H1 (cell line): ENCODE measurements around the gene PRR19. TPM values are rescaled to one million over a fixed set of nuclear protein-coding genes. Genes with fewer than 3 reads are reported as not detected.

Source experiments
- CTCF ChIA-PET: fragments of 300-600 bp; sonication (Branson Sonifier 250); formaldehyde crosslinking; loops from one replicate; lab custom pipeline; 2021; ENCODE audit not compliant: partially characterized antibody; lab: Charles Lee
- POLR2A ChIA-PET: fragments of 300-600 bp; sonication (Branson Sonifier 250); formaldehyde crosslinking; loops from one replicate; lab custom pipeline; 2021; ENCODE audit warnings: inconsistent platforms; ENCODE audit not compliant: partially characterized antibody; lab: Charles Lee
- DNase-seq, 2 experiments: peaks; one replicate each; pipeline versions ENCODE4 v3.0.0 to v3.0.0-alpha.2; 2010 to 2022; ENCODE audit warnings: low spot score in 2 of 2, low read depth in 1 of 2, mixed read lengths in 1 of 2
- FAIRE-seq: peaks from 2 replicates; lab custom pipeline; 2011; peaks lifted over from hg19 to GRCh38; lab: Jason Lieb, UNC
- H2AFZ ChIP-seq: 2 replicates; pipeline ENCODE4 v1.8.1; 2012; ENCODE audit warnings: low read length, inconsistent platforms
- H2AK5ac ChIP-seq: 2 replicates; pipeline ENCODE4 v1.6.1; 2013; ENCODE audit warnings: low read depth, low read length
- H2BK120ac ChIP-seq: replicated peaks from 2 replicates; pipeline ENCODE3; 2013; ENCODE audit warnings: low read depth, low read length, inconsistent platforms
- H2BK12ac ChIP-seq: 2 replicates; pipeline ENCODE4 v1.6.1; 2013; ENCODE audit warnings: low read depth, low read length
- H2BK15ac ChIP-seq: 2 replicates; pipeline ENCODE4 v1.6.1; 2013; ENCODE audit warnings: low read length
- H2BK20ac ChIP-seq: 2 replicates; pipeline ENCODE4 v1.6.1; 2013; ENCODE audit warnings: low read length
- H2BK5ac ChIP-seq: 2 replicates; pipeline ENCODE4 v1.6.1; 2013; ENCODE audit warnings: low read depth, low read length
- H3K14ac ChIP-seq: 2 replicates; pipeline ENCODE4 v1.6.1; 2013; ENCODE audit warnings: inconsistent platforms; ENCODE audit not compliant: insufficient read length
- H3K18ac ChIP-seq: 2 replicates; pipeline ENCODE4 v1.6.1; 2013; ENCODE audit warnings: low read length; ENCODE audit errors: extremely low read depth
- H3K23ac ChIP-seq: 2 replicates; pipeline ENCODE4 v1.6.1; 2013; ENCODE audit warnings: inconsistent platforms; ENCODE audit not compliant: insufficient read length
- H3K23me2 ChIP-seq: 2 replicates; pipeline ENCODE4 v1.6.1; 2013; ENCODE audit warnings: low read depth, low read length
- H3K27ac ChIP-seq: 2 replicates; pipeline ENCODE4 v1.6.1; 2011; ENCODE audit warnings: low read depth, low read length, inconsistent platforms
- H3K27me3 ChIP-seq, 4 experiments: replicated peaks in 1 of 4; 1 replicate in 1 of 4; 2 replicates in 3 of 4; pipeline versions ENCODE4 v1.6.1 to v1.8.1; 2011 to 2013; ENCODE audit warnings: low read length in 3 of 4, mild to moderate bottlenecking in 3 of 4, inconsistent platforms in 2 of 4, mixed read lengths in 2 of 4, moderate library complexity in 1 of 4; ENCODE audit not compliant: control insufficient read depth in 3 of 4, insufficient read depth in 3 of 4; ENCODE audit errors: extremely low read depth in 1 of 4
- H3K36me3 ChIP-seq, 4 experiments: 2 replicates each; pipeline versions ENCODE4 v1.6.1 to v1.8.1; 2011 to 2013; ENCODE audit warnings: mild to moderate bottlenecking in 4 of 4, low read length in 3 of 4, moderate library complexity in 2 of 4, control low read depth in 1 of 4, inconsistent platforms in 1 of 4; ENCODE audit not compliant: insufficient read depth in 4 of 4, control insufficient read depth in 2 of 4
- H3K4ac ChIP-seq: replicated peaks from 2 replicates; pipeline ENCODE3; 2013; ENCODE audit warnings: low read length, low read depth, mixed read lengths, inconsistent platforms; ENCODE audit not compliant: insufficient read length
- H3K4me1 ChIP-seq, 4 experiments: replicated peaks in 1 of 4; 1 replicate in 1 of 4; 2 replicates in 3 of 4; pipeline versions ENCODE4 v1.6.1 to v1.8.1; 2011 to 2013; ENCODE audit warnings: low read length in 3 of 4, inconsistent platforms in 2 of 4, mixed read lengths in 1 of 4; ENCODE audit not compliant: insufficient read depth in 4 of 4, control insufficient read depth in 3 of 4
- H3K4me2 ChIP-seq, 2 experiments: 2 replicates each; pipeline versions ENCODE4 v1.6.1 to v1.8.1; 2011 to 2013; ENCODE audit warnings: low read depth in 2 of 2, low read length in 2 of 2, control low read depth in 1 of 2, inconsistent platforms in 1 of 2, mild to moderate bottlenecking in 1 of 2; ENCODE audit not compliant: insufficient read depth in 1 of 2
- H3K4me3 ChIP-seq, 4 experiments: fragments of 200-600, 300-600 bp in 1 of 4; sonication (generic), shearing (Covaris generic), sonication (Bioruptor Twin) in 1 of 4; 2 replicates each; pipeline versions ENCODE4 v1.5.1 to v1.8.1; 2011 to 2016; ENCODE audit warnings: low read length in 4 of 4, low read depth in 3 of 4, control low read depth in 2 of 4, inconsistent platforms in 2 of 4, mild to moderate bottlenecking in 2 of 4, mixed read lengths in 1 of 4, moderate library complexity in 1 of 4; ENCODE audit not compliant: insufficient read depth in 2 of 4; ENCODE audit errors: extremely low read depth in 1 of 4
- H3K56ac ChIP-seq: replicated peaks from 2 replicates; pipeline ENCODE3; 2013; ENCODE audit warnings: low read depth, mild to moderate bottlenecking, mixed read lengths, low read length, inconsistent platforms; ENCODE audit not compliant: insufficient read length
- H3K79me1 ChIP-seq: 2 replicates; pipeline ENCODE4 v1.6.1; 2013; ENCODE audit warnings: low read depth, low read length, control low read depth
- H3K79me2 ChIP-seq, 2 experiments: 2 replicates each; pipeline versions ENCODE4 v1.6.1 to v1.8.1; 2012 to 2013; ENCODE audit warnings: low read length in 2 of 2, mild to moderate bottlenecking in 2 of 2, inconsistent platforms in 1 of 2; ENCODE audit not compliant: insufficient read depth in 2 of 2, control insufficient read depth in 1 of 2
- H3K9ac ChIP-seq, 4 experiments: replicated peaks in 1 of 4; 1 replicate in 1 of 4; 2 replicates in 3 of 4; pipeline versions ENCODE4 v1.6.1 to v1.8.1; 2011 to 2013; ENCODE audit warnings: low read depth in 3 of 4, low read length in 3 of 4, control low read depth in 2 of 4, mild to moderate bottlenecking in 2 of 4, moderate library complexity in 2 of 4, inconsistent platforms in 1 of 4; ENCODE audit errors: extremely low read depth in 1 of 4
- H3K9me3 ChIP-seq, 2 experiments: 2 replicates each; pipeline versions ENCODE4 v1.6.1 to v1.8.1; 2012 to 2013; ENCODE audit warnings: mild to moderate bottlenecking in 2 of 2, moderate library complexity in 2 of 2, control low read depth in 1 of 2, inconsistent platforms in 1 of 2, low read depth in 1 of 2, low read length in 1 of 2, mixed read lengths in 1 of 2; ENCODE audit not compliant: insufficient read depth in 2 of 2
- H4K20me1 ChIP-seq, 2 experiments: replicated peaks in 1 of 2; 2 replicates each; pipeline versions ENCODE3 to v1.8.1; 2011 to 2013; ENCODE audit warnings: inconsistent platforms in 2 of 2, low read length in 2 of 2, mild to moderate bottlenecking in 1 of 2; ENCODE audit not compliant: insufficient read depth in 2 of 2, control insufficient read depth in 1 of 2
- H4K5ac ChIP-seq: 2 replicates; pipeline ENCODE4 v1.6.1; 2013; ENCODE audit warnings: low read length, low read depth, mixed read lengths, inconsistent platforms; ENCODE audit not compliant: insufficient read length
- H4K8ac ChIP-seq: 2 replicates; pipeline ENCODE4 v1.8.0; 2013; ENCODE audit warnings: mild to moderate bottlenecking, moderate library complexity, low read length, inconsistent platforms; ENCODE audit not compliant: insufficient read depth; ENCODE audit errors: extremely low read depth
- H4K91ac ChIP-seq: replicated peaks from 2 replicates; pipeline ENCODE3; 2013; ENCODE audit warnings: low read length, mixed read lengths, inconsistent platforms; ENCODE audit not compliant: insufficient read length
- ASH2L ChIP-seq: fragments of 200-600, 300-600 bp; sonication (generic); IDR thresholded peaks from one replicate; pipeline ENCODE4 v1.7.1; 2017; ENCODE audit warnings: low read length
- BACH1 ChIP-seq: IDR thresholded peaks from 2 replicates; pipeline ENCODE4 v1.6.1; 2012; ENCODE audit warnings: low read length, improper control_type of control experiment
- CEBPB ChIP-seq: IDR thresholded peaks from 2 replicates; pipeline ENCODE4 v1.6.1; 2012; ENCODE audit warnings: low read depth, low read length
- KDM4A ChIP-seq: IDR thresholded peaks from one replicate; pipeline ENCODE4 v1.7.1; 2012; ENCODE audit warnings: low read depth, mild to moderate bottlenecking, moderate library complexity, low read length, inconsistent platforms; ENCODE audit not compliant: severe bottlenecking
- PHF8 ChIP-seq: fragments of 200-600 bp; sonication (generic); conservative IDR thresholded peaks from 2 replicates; pipeline ENCODE4 v1.7.1; 2012; ENCODE audit warnings: low read depth, mild to moderate bottlenecking, inconsistent platforms, low read length, moderate library complexity
- WGBS, 2 experiments: shearing (Covaris generic) in 1 of 2; methylation state at CpG; one replicate each; pipeline versions ENCODE4 v1.1.6 to v1.1.7; 2013 to 2015; ENCODE audit warnings: low lambda C conversion rate in 2 of 2, mixed read lengths in 2 of 2, inconsistent platforms in 1 of 2, low coverage in 1 of 2, missing lambda C conversion rate in 1 of 2; ENCODE audit not compliant: insufficient replicate concordance in 2 of 2, insufficient coverage in 1 of 2, insufficient read length in 1 of 2; ENCODE audit errors: extremely low coverage in 1 of 2, missing lambda C conversion rate in 1 of 2; 5-methylcytosine and 5-hydroxymethylcytosine counted together
- polyA plus RNA-seq, 7 experiments: library from polyadenylated mRNA; depleted of rRNA in 3 of 7; stranded (reverse) in 5 of 7; unstranded in 2 of 7; fragments of >200 nt in 5 of 7; fragments of 200-250 nt in 2 of 7; gene quantifications; 1 replicate in 5 of 7; 2 replicates in 1 of 7; 4 replicates in 1 of 7; pipeline versions ENCODE4 v1.2.1 to v1.2.3, GENCODE V29; 2011 to 2013; ENCODE audit warnings: missing spikeins in 2 of 7, mixed read lengths in 2 of 7
- total RNA-seq: library from RNA; stranded (reverse); fragmentation: NEBNext Ultra II Directional; extraction: Animal tissue kit (Norgen Biotek cat#: 25700); gene quantifications from 2 replicates; pipeline ENCODE4 v1.2.1, GENCODE V29; 2021

The PRR19 gene
- total and polyA plus RNA-seq, 2 of the 8 experiments (the other 6 are each of a cell fraction or from before 2014, with no cell fraction given) = 7.2 to 7.5 TPM

- peak overlapping the region; percentile 98; the same call in 1 of the 2 replicates for H2BK5ac ChIP-seq
- H4K8ac ChIP-seq = no peak overlapping the region
- no peaks in the 10 kb centered on the region for H3K27me3 ChIP-seq
- H3K4me1 ChIP-seq = peaks cover 9 to 42% (median 29%) of the 10 kb centered on the region in 4 experiments
- H4K5ac ChIP-seq = no peak overlapping the region
- H2AK5ac ChIP-seq = peak overlapping the region; percentile 93
- H3K79me1 ChIP-seq = peaks cover 21% of the 10 kb centered on the region
- POLR2A ChIA-PET = interaction anchor here (1.0 to 6.5 kb wide), 8 partner anchors 10 to 37 kb away, joined by 3 to 68 read pairs (median 10); partner anchors contain the start of genes CIC, ERF, PAFAH1B3 and PRR19
- peak overlapping the region; percentile 100 for H2BK15ac ChIP-seq
- no peak overlapping the region for H3K27ac ChIP-seq
- H2AFZ ChIP-seq = no peak overlapping the region
- peak overlapping the region; percentile 98 for H2BK12ac ChIP-seq
- no peak overlapping the region for H3K23ac ChIP-seq
- TF ChIP-seq CEBPB (no peak), BACH1 (peak; percentile 68), ASH2L (peak; percentile 32), PHF8 (0 out of 2 replicates have a peak, but pooled peaks have one; percentile 12), KDM4A (peak; percentile 3)
- TF ChIP-seq, all 59 proteins: peak for 4
- Histone ChIP-seq H3K23me2 (peaks cover 30% of the 10 kb centered on the region), H3K18ac (peak overlapping the region; percentile 65), H3K14ac (no peak overlapping the region), H3K4ac (peak overlapping the region; percentile 88), H2BK20ac (peak overlapping the region; percentile 92), H3K9ac (peak overlapping the region in 2 of 4 experiments; percentile 12 to 51; a peak in 3 of 7 replicates), H3K56ac (peak overlapping the region; percentile 34), H3K9me3 (no peaks in the 10 kb centered on the region), H3K4me3 (peak overlapping the region; percentile 42 to 57 (median 52)), H3K79me2 (peaks cover 0 to 22% of the 10 kb centered on the region in 2 experiments; a peak in 2 of 4 replicates), H4K91ac (peak overlapping the region; percentile 93), H3K4me2 (peak overlapping the region; percentile 80 to 96), H4K20me1 (peaks cover 3 to 17% of the 10 kb centered on the region in 2 experiments), H2BK120ac (peak overlapping the region; percentile 35), H3K36me3 (peaks cover 5 to 14% (median 13%) of the 10 kb centered on the region in 4 experiments; a peak in 6 of 8 replicates)
- DNase-seq (peak in 1 of 2 experiments; percentile 91), FAIRE-seq (no peak)
- 17% methylated on average over 27 of the region's 74 CpGs; no CpG with 5 or more reads in 1 of the 2 experiments for WGBS, 2 experiments
- CTCF ChIA-PET = interaction anchor here (0.9 to 7.4 kb wide), 7 partner anchors 7 to 175 kb away, joined by 3 to 260 read pairs (median 4); partner anchors contain the start of gene GSK3A
Measured at GRCh38 chr19:42283188-42284065, 18.5 kb upstream of the PRR19 start.
